Psoas muscle (tissue), 8 donors: ENCODE data around the gene TPBGL. TPM values are rescaled to one million over a fixed set of nuclear protein-coding genes. Genes with fewer than 3 reads are reported as not detected.

Source experiments
- ATAC-seq, 4 donors: fragments of 200-7000 bp; cut with Tn5 transposase; one replicate each; pipeline ENCODE4 v1.9.1; 2020; ENCODE audit warnings: moderate library complexity in 3 of 4, mild to moderate bottlenecking in 2 of 4
- DNase-seq, 2 donors: peaks; one replicate each; pipeline ENCODE4 v3.0.0-alpha.2; 2020
- H3K27ac ChIP-seq: fragments of 200-600 bp; one replicate; pipeline ENCODE4 v1.8.0; 2022
- H3K27me3 ChIP-seq, 3 donors: fragments of 200-600 bp in 1 of 3; one replicate each; pipeline versions ENCODE4 v1.6.1 to v1.8.0; 2013 to 2022; ENCODE audit warnings: low read length in 2 of 3, mild to moderate bottlenecking in 2 of 3, moderate library complexity in 1 of 3; ENCODE audit not compliant: insufficient read depth in 3 of 3
- H3K36me3 ChIP-seq, 2 donors: fragments of 200-600 bp in 1 of 2; one replicate each; pipeline versions ENCODE4 v1.6.1 to v1.8.0; 2013 to 2022; ENCODE audit warnings: low read depth in 1 of 2, mild to moderate bottlenecking in 1 of 2, moderate library complexity in 1 of 2; ENCODE audit not compliant: insufficient read depth in 1 of 2
- H3K4me1 ChIP-seq: fragments of 200-600 bp; one replicate; pipeline ENCODE4 v1.8.0; 2022
- H3K4me3 ChIP-seq: fragments of 200-600 bp; one replicate; pipeline ENCODE4 v1.8.0; 2022; ENCODE audit warnings: mild to moderate bottlenecking
- H3K9me3 ChIP-seq: fragments of 200-600 bp; one replicate; pipeline ENCODE4 v1.8.0; 2022
- WGBS, 3 donors: extraction: QIAGEN DNeasy Blood & Tissue Kit; methylation state at CpG; one replicate each; pipeline versions ENCODE4 v1.1.6 to v1.1.7; 2013; 5-methylcytosine and 5-hydroxymethylcytosine counted together
- intact Hi-C, 2 donors: fragments of 100-400 bp; cut with DNase I; formaldehyde crosslinking; loops; one replicate each; pipeline versions ENCODE4 v1.11.0 to v1.14.2; 2022
- polyA plus RNA-seq, 3 donors: library from polyadenylated mRNA; stranded (reverse); fragments of 200-250 nt; gene quantifications; one replicate each; pipeline ENCODE4 v1.2.3, GENCODE V29; 2013
- total RNA-seq, 4 donors: library from RNA; stranded (reverse); fragmentation: NEBNext Ultra II Directional in 2 of 4; extraction: Animal tissue kit (Norgen Biotek cat#: 25700) in 2 of 4; gene quantifications; one replicate each; pipeline versions ENCODE4 v1.2.1 to v1.2.4, GENCODE V29; 2021 to 2023
- TF ChIP-seq, protein P1 (sequence below): fragments of 200-600 bp; IDR thresholded peaks from one replicate; pipeline ENCODE4 v1.8.0; 2022; ENCODE audit warnings: antibody characterized with exemption
- donor health status: healthy with polysubstance abuse.
- donor health status: DM: no; HTN: no; CAD: no; lungs with moderate emphysema.
- donor health status: Bipolar disorder and iron deficiency.
- donor health status: healthy.
- donor health status: DM: yes; HTN: yes; CAD: no.
- donor health status: DM: no; HTN: no; CAD: no.
- donor health status: DM: no; HTN: no; CAD: no.
- donor health status: DM: yes; HTN: yes; CAD: no.

Gene TPBGL
- total and polyA plus RNA-seq, 7 donors = 0.01 to 0.11 (median 0.05) TPM; not detected in 4

DNA sequence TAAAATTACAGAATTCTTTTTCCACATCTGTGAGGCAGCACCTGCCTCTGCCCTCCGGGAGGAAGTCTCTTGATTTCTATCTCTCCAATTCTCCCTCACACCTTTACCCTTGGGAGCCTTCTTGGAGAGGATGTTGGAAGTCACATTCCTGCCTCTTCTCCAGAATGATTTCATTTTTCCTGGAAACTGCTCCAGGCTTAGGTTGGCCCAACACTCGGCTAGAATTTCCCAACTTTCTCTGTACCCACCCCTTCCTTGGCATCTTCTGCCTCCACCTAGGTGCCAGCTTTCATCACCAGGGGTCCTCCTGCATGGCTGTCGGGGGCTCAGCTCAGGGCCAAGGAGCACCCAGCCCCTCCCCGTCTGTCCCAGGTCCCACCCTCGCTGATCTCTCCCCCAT is 46.4 kb upstream of the TPBGL start:
- no peaks in the 10 kb centered on the region for H3K27me3 ChIP-seq
- H3K4me3 ChIP-seq = no peak overlapping the region
- no peak overlapping the region for H3K27ac ChIP-seq
- TF ChIP-seq, protein P1, sequence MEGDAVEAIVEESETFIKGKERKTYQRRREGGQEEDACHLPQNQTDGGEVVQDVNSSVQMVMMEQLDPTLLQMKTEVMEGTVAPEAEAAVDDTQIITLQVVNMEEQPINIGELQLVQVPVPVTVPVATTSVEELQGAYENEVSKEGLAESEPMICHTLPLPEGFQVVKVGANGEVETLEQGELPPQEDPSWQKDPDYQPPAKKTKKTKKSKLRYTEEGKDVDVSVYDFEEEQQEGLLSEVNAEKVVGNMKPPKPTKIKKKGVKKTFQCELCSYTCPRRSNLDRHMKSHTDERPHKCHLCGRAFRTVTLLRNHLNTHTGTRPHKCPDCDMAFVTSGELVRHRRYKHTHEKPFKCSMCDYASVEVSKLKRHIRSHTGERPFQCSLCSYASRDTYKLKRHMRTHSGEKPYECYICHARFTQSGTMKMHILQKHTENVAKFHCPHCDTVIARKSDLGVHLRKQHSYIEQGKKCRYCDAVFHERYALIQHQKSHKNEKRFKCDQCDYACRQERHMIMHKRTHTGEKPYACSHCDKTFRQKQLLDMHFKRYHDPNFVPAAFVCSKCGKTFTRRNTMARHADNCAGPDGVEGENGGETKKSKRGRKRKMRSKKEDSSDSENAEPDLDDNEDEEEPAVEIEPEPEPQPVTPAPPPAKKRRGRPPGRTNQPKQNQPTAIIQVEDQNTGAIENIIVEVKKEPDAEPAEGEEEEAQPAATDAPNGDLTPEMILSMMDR = no peak
- H3K9me3 ChIP-seq = no peaks in the 10 kb centered on the region
- H3K36me3 ChIP-seq = no peaks in the 10 kb centered on the region
- ATAC-seq (peak in 3 of 4 donors; percentile 30 to 50 (median 39)), DNase-seq (peak in 1 of 2 donors; percentile 70)
- intact Hi-C loops = no loop called here
- 13 to 31% (median 17%) methylated on average over 5 of the region's 5 CpGs for WGBS, 3 donors
- no peaks in the 10 kb centered on the region for H3K4me1 ChIP-seq

DNA sequence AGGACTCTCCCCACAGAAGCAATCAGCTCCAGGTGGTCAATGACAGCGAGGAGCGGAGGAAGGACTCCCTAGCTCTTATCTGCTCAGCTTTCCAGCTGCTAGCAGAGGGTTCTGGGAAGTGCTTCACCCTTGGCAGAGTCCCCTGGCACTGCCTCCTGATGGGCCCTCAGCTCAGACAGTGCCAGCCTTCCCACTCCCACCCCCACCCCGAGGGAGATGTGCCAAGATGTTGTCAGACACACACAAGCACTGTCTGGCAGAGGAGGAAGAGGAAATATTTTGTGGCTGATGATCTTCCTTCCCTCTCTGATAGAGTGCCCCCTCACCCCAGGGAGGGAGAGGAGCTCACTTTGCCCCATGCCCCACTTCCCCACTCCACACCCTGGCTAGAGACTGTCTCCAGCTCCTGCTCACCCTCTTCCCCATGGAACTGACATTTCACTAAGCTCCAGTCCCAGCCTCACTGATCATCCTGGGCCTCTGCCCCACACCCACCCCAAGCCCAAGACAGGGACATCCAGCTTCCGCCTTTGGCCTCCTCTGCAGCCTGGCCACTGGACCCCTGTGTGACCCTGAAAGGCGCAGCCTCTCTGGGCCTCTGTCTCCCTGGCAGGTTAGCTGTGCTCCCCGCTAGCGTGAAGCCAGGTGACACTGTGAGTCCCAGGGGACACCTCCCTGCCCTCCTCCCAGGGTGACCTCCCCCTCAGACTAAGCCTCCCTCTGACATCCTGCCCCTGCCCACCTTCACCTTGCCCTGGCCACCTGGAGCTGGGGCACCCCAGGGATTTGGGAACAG is 45.2 kb upstream of the TPBGL start:
- peak in 1 of 2 donors; percentile 67 for DNase-seq
- WGBS, 3 donors = 62 to 75% (median 62%) methylated on average over 7 of the region's 7 CpGs
- H3K4me3 ChIP-seq = no peak overlapping the region
- peak in 3 of 4 donors; percentile 30 to 59 (median 48) for ATAC-seq
- no peaks in the 10 kb centered on the region for H3K36me3 ChIP-seq
- no peaks in the 10 kb centered on the region for H3K27me3 ChIP-seq
- TF ChIP-seq, protein P1 = no peak
- H3K9me3 ChIP-seq = no peaks in the 10 kb centered on the region
- H3K4me1 ChIP-seq = no peaks in the 10 kb centered on the region
- intact Hi-C loops = no loop called here
- no peak overlapping the region for H3K27ac ChIP-seq

DNA sequence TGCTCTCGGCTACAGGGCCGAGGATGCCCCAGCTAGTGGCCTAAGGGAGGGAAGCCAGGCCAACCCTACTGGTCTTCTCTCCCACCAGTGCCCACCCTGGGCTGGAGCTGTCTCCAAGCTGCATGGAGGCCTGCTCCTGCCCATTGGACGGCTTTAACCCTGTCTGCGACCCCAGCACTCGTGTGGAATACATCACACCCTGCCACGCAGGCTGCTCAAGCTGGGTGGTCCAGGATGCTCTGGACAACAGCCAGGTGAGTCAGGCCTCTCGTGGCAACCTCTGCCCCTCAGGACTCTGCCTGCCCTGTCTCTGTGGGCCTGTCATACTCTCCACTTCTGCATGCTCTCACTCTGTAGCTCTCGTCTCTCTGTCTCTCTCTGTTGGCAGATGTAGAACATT is 44.1 kb upstream of the TPBGL start:
- 62 to 80% (median 62%) methylated on average over 8 of the region's 8 CpGs for WGBS, 3 donors
- H3K9me3 ChIP-seq = no peaks in the 10 kb centered on the region
- no peak overlapping the region for H3K27ac ChIP-seq
- DNase-seq = no peak
- TF ChIP-seq, protein P1 = no peak
- no peaks in the 10 kb centered on the region for H3K27me3 ChIP-seq
- no peak overlapping the region for H3K4me3 ChIP-seq
- no peak for ATAC-seq
- H3K36me3 ChIP-seq = no peaks in the 10 kb centered on the region
- no peaks in the 10 kb centered on the region for H3K4me1 ChIP-seq
- intact Hi-C loops = no loop called here

- H3K36me3 ChIP-seq = no peaks in the 10 kb centered on the region
- ATAC-seq (no peak), DNase-seq (no peak)
- no peaks in the 10 kb centered on the region for H3K27me3 ChIP-seq
- TF ChIP-seq, protein P1 = no peak
- H3K27ac ChIP-seq = no peak overlapping the region
- 94 to 96% (median 95%) methylated on average over 4 of the region's 4 CpGs for WGBS, 3 donors
- no peaks in the 10 kb centered on the region for H3K9me3 ChIP-seq
- intact Hi-C loops = no loop called here
- H3K4me3 ChIP-seq = no peak overlapping the region
- H3K4me1 ChIP-seq = no peaks in the 10 kb centered on the region
These were observed 42.9 kb upstream of the TPBGL start for GRCh38 chr11:75197512-75198277.
